Measurements from ENCODE around the gene STYX.

STYX gene

GRCh38 chr14:52769887-52770286 lies 39.9 kb downstream of the STYX start:
- Histone ChIP-seq H3K4me1 (ENCODE audit: control insufficient read depth, insufficient read depth, low read length) (no peaks in the 10 kb centered on the region), H3K4me3 (ENCODE audit: low read depth, low read length) (no peak overlapping the region), H3K27me3 (ENCODE audit: control insufficient read depth, insufficient read depth, low read length) (no peaks in the 10 kb centered on the region), H3K9ac (ENCODE audit: low read depth, low read length) (no peak overlapping the region), H3K9me3 (ENCODE audit: control insufficient read depth, insufficient read depth, low read length) (no peaks in the 10 kb centered on the region), H3K36me3 (ENCODE audit: control insufficient read depth, insufficient read depth, low read length) (no peaks in the 10 kb centered on the region)

DNA sequence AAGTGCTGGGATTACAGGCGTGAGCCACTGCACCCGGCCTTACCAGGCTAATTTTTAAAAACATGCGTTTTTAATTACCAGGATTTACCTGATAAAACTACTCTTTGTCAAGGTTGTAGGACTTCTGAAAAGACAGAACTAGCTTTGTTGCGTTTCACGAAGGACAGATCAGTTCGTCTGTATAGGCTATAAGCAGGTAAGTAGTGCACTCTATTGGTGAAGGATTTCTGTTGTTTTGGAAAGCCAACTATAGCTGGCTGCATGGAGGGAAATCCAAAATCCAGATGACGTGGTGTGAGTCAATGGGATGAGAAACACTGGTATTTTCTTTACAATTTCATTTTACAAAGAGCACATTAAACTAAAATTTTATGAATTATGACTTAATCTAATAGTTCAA lies 46.9 kb downstream of the STYX start:
- Histone ChIP-seq H3K9me3 (ENCODE audit: control insufficient read depth, insufficient read depth, low read length) (no peaks in the 10 kb centered on the region), H3K4me1 (ENCODE audit: control insufficient read depth, insufficient read depth, low read length) (no peaks in the 10 kb centered on the region), H3K4me3 (ENCODE audit: low read depth, low read length) (no peak overlapping the region), H3K9ac (ENCODE audit: low read depth, low read length) (no peak overlapping the region), H3K27me3 (ENCODE audit: control insufficient read depth, insufficient read depth, low read length) (no peaks in the 10 kb centered on the region), H3K36me3 (ENCODE audit: control insufficient read depth, insufficient read depth, low read length) (peaks cover 4% of the 10 kb centered on the region)

GRCh38 chr14:52778702-52779101 lies 48.7 kb downstream of the STYX start:
- Histone ChIP-seq H3K27me3 (ENCODE audit: control insufficient read depth, insufficient read depth, low read length) (no peaks in the 10 kb centered on the region), H3K4me1 (ENCODE audit: control insufficient read depth, insufficient read depth, low read length) (no peaks in the 10 kb centered on the region), H3K36me3 (ENCODE audit: control insufficient read depth, insufficient read depth, low read length) (peaks cover 4% of the 10 kb centered on the region), H3K9me3 (ENCODE audit: control insufficient read depth, insufficient read depth, low read length) (no peaks in the 10 kb centered on the region), H3K9ac (ENCODE audit: low read depth, low read length) (no peak overlapping the region), H3K4me3 (ENCODE audit: low read depth, low read length) (no peak overlapping the region)

DNA sequence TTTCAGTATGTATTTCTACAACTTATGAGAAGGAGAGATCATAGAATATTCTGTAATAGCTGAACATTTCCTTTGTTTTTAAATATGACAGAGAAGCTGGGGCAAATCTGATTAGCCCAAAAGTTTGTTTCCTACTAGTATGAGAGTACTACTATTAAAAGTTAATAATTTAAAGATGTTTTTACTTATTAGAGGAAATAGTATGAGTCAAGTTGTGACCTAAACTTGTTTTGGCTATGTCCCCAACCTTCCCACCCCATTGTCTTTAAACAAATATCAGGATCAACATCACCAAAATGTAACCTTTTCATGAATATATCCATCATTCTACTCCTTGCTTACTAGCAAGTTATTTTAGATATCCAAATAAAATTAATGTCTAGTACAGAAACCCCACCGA lies 50.9 kb downstream of the STYX start:
- Histone ChIP-seq H3K4me1 (ENCODE audit: control insufficient read depth, insufficient read depth, low read length) (no peaks in the 10 kb centered on the region), H3K4me3 (ENCODE audit: low read depth, low read length) (no peak overlapping the region), H3K9me3 (ENCODE audit: control insufficient read depth, insufficient read depth, low read length) (no peaks in the 10 kb centered on the region), H3K9ac (ENCODE audit: low read depth, low read length) (no peak overlapping the region), H3K36me3 (ENCODE audit: control insufficient read depth, insufficient read depth, low read length) (peaks cover 4% of the 10 kb centered on the region), H3K27me3 (ENCODE audit: control insufficient read depth, insufficient read depth, low read length) (no peaks in the 10 kb centered on the region)

DNA sequence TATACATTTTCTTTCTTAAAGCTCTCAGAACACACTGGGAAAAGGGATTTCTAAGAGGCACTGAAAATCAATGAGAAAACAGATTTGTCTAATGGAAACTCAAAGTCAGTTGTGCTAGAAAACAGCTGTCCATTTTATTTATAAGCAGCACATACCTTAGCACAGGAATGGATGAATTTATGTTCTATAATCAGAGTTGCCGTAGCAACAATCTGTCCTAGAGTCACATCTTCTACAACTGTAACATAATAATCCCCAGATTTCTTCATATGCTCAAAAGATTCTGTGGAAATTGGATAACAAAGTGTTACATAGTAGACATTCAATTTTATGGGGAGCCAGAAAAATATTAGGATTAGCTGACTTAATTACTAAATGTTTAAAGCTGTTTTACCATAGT lies 51.7 kb downstream of the STYX start:
- Histone ChIP-seq H3K9ac (ENCODE audit: low read depth, low read length) (no peak overlapping the region), H3K9me3 (ENCODE audit: control insufficient read depth, insufficient read depth, low read length) (no peaks in the 10 kb centered on the region), H3K4me3 (ENCODE audit: low read depth, low read length) (no peak overlapping the region), H3K27me3 (ENCODE audit: control insufficient read depth, insufficient read depth, low read length) (no peaks in the 10 kb centered on the region), H3K36me3 (ENCODE audit: control insufficient read depth, insufficient read depth, low read length) (peaks cover 4% of the 10 kb centered on the region), H3K4me1 (ENCODE audit: control insufficient read depth, insufficient read depth, low read length) (no peaks in the 10 kb centered on the region)

DNA sequence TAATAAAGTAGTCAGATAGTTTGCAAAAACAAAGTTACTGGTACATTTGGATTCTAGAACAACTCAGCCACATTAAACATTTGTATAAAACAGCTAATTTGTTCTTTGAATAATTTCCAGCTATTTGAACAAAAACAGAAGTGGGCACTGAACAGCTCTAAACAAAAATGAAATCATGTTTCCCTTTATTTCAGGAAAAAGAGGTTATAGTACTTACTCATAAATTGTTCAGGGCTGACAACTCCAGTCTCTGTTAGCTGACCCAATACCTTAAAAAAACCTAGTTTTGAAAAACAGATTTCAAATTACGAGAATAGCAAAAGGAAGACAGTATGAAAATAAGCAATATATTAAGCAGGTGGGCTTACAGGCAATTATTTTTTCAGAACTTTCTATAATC lies 53.2 kb downstream of the STYX start:
- Histone ChIP-seq H3K9ac (ENCODE audit: low read depth, low read length) (no peak overlapping the region), H3K36me3 (ENCODE audit: control insufficient read depth, insufficient read depth, low read length) (peaks cover 4% of the 10 kb centered on the region), H3K4me3 (ENCODE audit: low read depth, low read length) (no peak overlapping the region), H3K4me1 (ENCODE audit: control insufficient read depth, insufficient read depth, low read length) (no peaks in the 10 kb centered on the region), H3K27me3 (ENCODE audit: control insufficient read depth, insufficient read depth, low read length) (no peaks in the 10 kb centered on the region), H3K9me3 (ENCODE audit: control insufficient read depth, insufficient read depth, low read length) (no peaks in the 10 kb centered on the region)

GRCh38 chr14:52786887-52787286 lies 56.9 kb downstream of the STYX start:
- H3K9ac ChIP-seq (ENCODE audit: low read depth, low read length), result no peak overlapping the region
- peaks cover 4% of the 10 kb centered on the region for H3K4me1 ChIP-seq (ENCODE audit: control insufficient read depth, insufficient read depth, low read length)
- no peaks in the 10 kb centered on the region for H3K9me3 ChIP-seq (ENCODE audit: control insufficient read depth, insufficient read depth, low read length)
- H3K4me3 ChIP-seq (ENCODE audit: low read depth, low read length), result no peak overlapping the region
- H3K27me3 ChIP-seq (ENCODE audit: control insufficient read depth, insufficient read depth, low read length), result no peaks in the 10 kb centered on the region
- H3K36me3 ChIP-seq (ENCODE audit: control insufficient read depth, insufficient read depth, low read length), result no peaks in the 10 kb centered on the region

DNA sequence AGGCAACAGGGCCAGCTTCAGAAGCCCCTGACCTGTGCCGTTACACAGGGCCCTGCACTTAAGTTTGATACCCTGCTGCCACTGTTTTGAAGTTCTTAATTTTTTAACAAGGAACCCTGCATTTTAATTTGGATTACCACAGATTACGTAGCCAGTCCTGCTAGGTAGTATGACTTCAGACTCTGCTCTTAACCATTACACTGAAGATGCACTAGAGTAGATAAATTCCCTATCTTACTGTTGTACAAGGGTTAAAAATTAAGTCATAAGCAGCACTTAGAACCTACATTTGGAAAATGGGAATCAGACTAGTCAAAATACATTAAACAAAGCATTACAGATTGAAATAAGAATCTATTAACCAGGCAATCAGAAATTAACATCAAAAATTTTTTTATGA lies 59.2 kb downstream of the STYX start:
- H3K9me3 ChIP-seq (ENCODE audit: control insufficient read depth, insufficient read depth, low read length), result no peaks in the 10 kb centered on the region
- H3K4me3 ChIP-seq (ENCODE audit: low read depth, low read length), result peak overlapping the region; percentile 93
- H3K9ac ChIP-seq (ENCODE audit: low read depth, low read length), result no peak overlapping the region
- no peaks in the 10 kb centered on the region for H3K36me3 ChIP-seq (ENCODE audit: control insufficient read depth, insufficient read depth, low read length)
- peaks cover 4% of the 10 kb centered on the region for H3K4me1 ChIP-seq (ENCODE audit: control insufficient read depth, insufficient read depth, low read length)
- no peaks in the 10 kb centered on the region for H3K27me3 ChIP-seq (ENCODE audit: control insufficient read depth, insufficient read depth, low read length)

GRCh38 chr14:52790011-52790755 lies 60.2 kb downstream of the STYX start:
- peak overlapping the region; percentile 93 for H3K4me3 ChIP-seq (ENCODE audit: low read depth, low read length)
- no peaks in the 10 kb centered on the region for H3K36me3 ChIP-seq (ENCODE audit: control insufficient read depth, insufficient read depth, low read length)
- no peaks in the 10 kb centered on the region for H3K9me3 ChIP-seq (ENCODE audit: control insufficient read depth, insufficient read depth, low read length)
- no peaks in the 10 kb centered on the region for H3K27me3 ChIP-seq (ENCODE audit: control insufficient read depth, insufficient read depth, low read length)
- peaks cover 4% of the 10 kb centered on the region for H3K4me1 ChIP-seq (ENCODE audit: control insufficient read depth, insufficient read depth, low read length)
- no peak overlapping the region for H3K9ac ChIP-seq (ENCODE audit: low read depth, low read length)

DNA sequence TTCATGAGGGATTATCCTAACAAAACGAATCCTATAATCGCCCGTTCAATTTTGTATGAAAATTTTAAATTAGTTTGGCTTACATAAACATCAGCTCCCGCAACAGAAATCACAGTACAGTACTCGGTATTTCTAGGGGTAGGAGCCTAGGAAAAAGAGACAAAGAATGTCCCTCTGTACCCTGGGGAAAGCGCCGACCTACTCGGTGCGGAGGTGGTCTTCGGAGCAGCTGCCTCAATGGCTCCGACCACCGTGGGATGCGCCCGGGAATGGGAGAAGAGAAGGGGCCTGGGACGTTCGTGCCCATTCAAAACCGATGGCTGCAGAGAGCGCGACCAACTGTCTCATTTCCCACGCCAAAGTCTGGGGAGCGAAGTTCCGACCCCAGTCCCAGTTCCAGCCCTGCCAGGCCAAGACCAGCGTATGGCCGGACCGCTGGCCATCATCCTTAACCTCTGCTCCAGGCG lies 60.8 kb downstream of the STYX start:
- Histone ChIP-seq H3K4me3 (ENCODE audit: low read depth, low read length) (peak overlapping the region; percentile 93), H3K4me1 (ENCODE audit: control insufficient read depth, insufficient read depth, low read length) (peaks cover 4% of the 10 kb centered on the region), H3K36me3 (ENCODE audit: control insufficient read depth, insufficient read depth, low read length) (no peaks in the 10 kb centered on the region), H3K27me3 (ENCODE audit: control insufficient read depth, insufficient read depth, low read length) (no peaks in the 10 kb centered on the region), H3K9ac (ENCODE audit: low read depth, low read length) (peak overlapping the region; percentile 70), H3K9me3 (ENCODE audit: control insufficient read depth, insufficient read depth, low read length) (no peaks in the 10 kb centered on the region)

DNA sequence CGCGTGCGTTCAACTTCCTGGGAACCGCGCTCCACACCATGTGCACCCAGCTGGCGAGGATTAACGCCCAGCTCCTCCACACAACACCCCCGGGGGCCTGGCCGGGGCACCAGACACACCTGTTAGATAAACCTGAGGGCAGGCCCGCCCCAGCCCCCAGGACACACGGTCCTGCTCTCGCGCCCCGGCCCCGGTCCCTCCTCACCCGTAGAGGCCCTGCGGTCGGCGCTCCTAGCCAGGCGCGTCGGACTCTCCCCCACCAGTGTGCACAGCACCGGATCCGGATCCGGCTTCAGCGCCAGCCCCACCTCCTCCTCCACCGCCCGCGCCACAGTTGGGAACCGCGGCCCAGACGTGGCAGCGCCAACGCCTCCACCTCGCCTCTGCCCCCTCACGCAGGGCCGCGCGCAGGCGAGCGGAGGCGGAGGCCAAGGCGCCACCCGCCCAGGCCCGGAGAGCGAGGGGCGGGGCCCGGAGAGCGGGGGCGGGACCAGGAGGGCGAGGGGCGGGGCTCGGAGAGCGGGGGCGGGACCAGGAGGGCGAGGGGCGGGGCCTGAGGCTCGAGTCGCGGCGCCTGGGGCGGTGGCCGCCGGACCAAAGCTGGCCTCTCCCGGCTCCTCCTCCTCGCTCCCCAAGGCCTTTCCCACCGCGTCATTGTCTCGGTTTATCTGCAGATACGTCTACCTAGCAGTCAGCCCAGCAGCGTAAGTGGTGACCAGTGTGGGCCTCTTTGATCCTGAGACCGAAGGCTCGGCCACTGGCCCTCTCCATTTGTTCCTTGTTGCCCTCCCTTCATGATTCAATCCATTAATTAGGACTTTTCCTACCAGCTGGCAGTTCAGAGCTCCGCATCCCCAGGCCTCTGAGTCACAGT lies 61.5 kb downstream of the STYX start, which contains the start of gene GNPNAT1:
Gene GNPNAT1, minus strand, starts transcription at position 385 of the 874 bp plus-strand sequence. CDS start 6,957 bp downstream, outside the sequence.
- peak within 1 kb of the TSS; percentile 93 for H3K4me3 ChIP-seq (ENCODE audit: low read depth, low read length)
- peak within 1 kb of the TSS; percentile 70 for H3K9ac ChIP-seq (ENCODE audit: low read depth, low read length)
- no peaks in the 10 kb centered on the region for H3K27me3 ChIP-seq (ENCODE audit: control insufficient read depth, insufficient read depth, low read length)
- no peaks in the 10 kb centered on the region for H3K9me3 ChIP-seq (ENCODE audit: control insufficient read depth, insufficient read depth, low read length)
- peaks cover 4% of the 10 kb centered on the region for H3K4me1 ChIP-seq (ENCODE audit: control insufficient read depth, insufficient read depth, low read length)
- no peaks in the 10 kb centered on the region for H3K36me3 ChIP-seq (ENCODE audit: control insufficient read depth, insufficient read depth, low read length)

DNA sequence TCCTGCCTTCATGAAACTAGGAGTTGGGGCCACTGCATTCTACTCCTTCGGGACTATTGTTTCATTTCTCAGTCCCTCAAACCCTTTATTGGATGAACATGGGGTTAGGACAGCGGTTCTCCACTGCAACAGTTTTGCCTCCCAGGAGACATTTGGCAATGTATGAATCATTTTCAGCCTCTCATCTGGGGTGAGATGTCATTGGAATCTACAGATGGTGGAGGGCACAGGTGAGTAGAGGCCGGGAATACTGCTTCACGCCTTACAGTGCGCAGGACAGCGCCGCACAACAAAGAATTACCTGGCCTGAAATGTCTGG lies 62.1 kb downstream of the STYX start:
- Histone ChIP-seq H3K9ac (ENCODE audit: low read depth, low read length) (no peak overlapping the region), H3K4me3 (ENCODE audit: low read depth, low read length) (peak overlapping the region; percentile 21), H3K27me3 (ENCODE audit: control insufficient read depth, insufficient read depth, low read length) (no peaks in the 10 kb centered on the region), H3K36me3 (ENCODE audit: control insufficient read depth, insufficient read depth, low read length) (no peaks in the 10 kb centered on the region), H3K9me3 (ENCODE audit: control insufficient read depth, insufficient read depth, low read length) (no peaks in the 10 kb centered on the region), H3K4me1 (ENCODE audit: control insufficient read depth, insufficient read depth, low read length) (peaks cover 4% of the 10 kb centered on the region)
